Measurements from ENCODE around the gene UTP14A. TPM values are rescaled to one million over a fixed set of nuclear protein-coding genes. Genes with fewer than 3 reads are reported as not detected.

Gene UTP14A
- total and polyA plus RNA-seq, 2 donors (not counting 1 experiment from before 2014, with no cell fraction given), result 6.0 to 21.5 TPM

- no peaks in the 10 kb centered on the region for H4K20me1 ChIP-seq (ENCODE audit: control insufficient read depth, insufficient read depth, low read length, poor library complexity, severe bottlenecking)
- H3K9me3 Mint-ChIP-seq (ENCODE audit: insufficient read depth), result no peaks in the 10 kb centered on the region
- H3K36me3 ChIP-seq (replicated peaks in 1 of 2; ENCODE audit: control extremely low read depth in 1 of 2, control insufficient read depth in 1 of 2, extremely low read depth in 1 of 2, insufficient read depth in 2 of 2, low read length in 1 of 2), result no peaks in the 10 kb centered on the region
- H3K4me1 ChIP-seq (ENCODE audit: control insufficient read depth in 2 of 2, insufficient read depth in 2 of 2, low read length in 2 of 2), result peaks cover 13 to 31% of the 10 kb centered on the region in 2 donors
- H3K27ac ChIP-seq (ENCODE audit: low read length in 2 of 2), result no peak overlapping the region
- peak overlapping the region; percentile 21 for H3K27ac Mint-ChIP-seq
- ChIA-PET POLR2A (no interaction called here), CTCF (no interaction called here)
- H3K4me1 Mint-ChIP-seq, result peaks cover 35% of the 10 kb centered on the region
- DNase-seq (no peak), ATAC-seq (ENCODE audit: low read depth) (no peak)
- peak overlapping the region; percentile 78 for H3K4me3 Mint-ChIP-seq
- H3K4me3 ChIP-seq (ENCODE audit: control extremely low read depth in 1 of 5, extremely low read depth in 1 of 5, insufficient read depth in 1 of 5, low read depth in 2 of 5, low read length in 4 of 5), result no peak overlapping the region
- no peak overlapping the region for H3K9ac ChIP-seq (ENCODE audit: low read length)
- TF ChIP-seq CTCF (IDR thresholded peaks at IDR 0.05) (no peak), EZH2 (IDR thresholded peaks at IDR 0.05; ENCODE audit: borderline replicate concordance, insufficient read depth, low read depth, low read length, poor library complexity, severe bottlenecking) (no peak)
- H2AFZ ChIP-seq (ENCODE audit: insufficient read depth, low read depth, low read length, poor library complexity, severe bottlenecking), result no peak overlapping the region
- H3K27me3 Mint-ChIP-seq, result no peaks in the 10 kb centered on the region
- intact Hi-C loops (cut with micrococcal nuclease), result no loop called here
- H3K27me3 ChIP-seq (replicated peaks in 1 of 4; ENCODE audit: control extremely low read depth in 1 of 4, control insufficient read depth in 3 of 4, insufficient read depth in 4 of 4, low read length in 3 of 4), result no peaks in the 10 kb centered on the region
- no CpG with 5 or more reads among the region's 13 CpGs for WGBS (ENCODE audit: insufficient coverage)
- H3K9me3 ChIP-seq (ENCODE audit: control extremely low read depth in 1 of 3, control insufficient read depth in 2 of 3, insufficient read depth in 1 of 3, low read length in 2 of 3), result no peaks in the 10 kb centered on the region
- no peak overlapping the region for H3K4me2 ChIP-seq (replicated peaks; ENCODE audit: low read depth, low read length, poor library complexity, severe bottlenecking)
- no peaks in the 10 kb centered on the region for H3K79me2 ChIP-seq (ENCODE audit: control insufficient read depth, insufficient read depth, low read length)
Measured at GRCh38 chrX:129958814-129959492, 53.0 kb downstream of the UTP14A start.

GRCh38 chrX:129959493-129959832, 53.5 kb downstream of the UTP14A start:
- Histone ChIP-seq H3K9ac (ENCODE audit: low read length) (no peak overlapping the region), H3K27ac (ENCODE audit: low read length in 2 of 2) (no peak overlapping the region), H3K27me3 (replicated peaks in 1 of 4; ENCODE audit: control extremely low read depth in 1 of 4, control insufficient read depth in 3 of 4, insufficient read depth in 4 of 4, low read length in 3 of 4) (no peaks in the 10 kb centered on the region), H3K9me3 (ENCODE audit: control extremely low read depth in 1 of 3, control insufficient read depth in 2 of 3, insufficient read depth in 1 of 3, low read length in 2 of 3) (no peaks in the 10 kb centered on the region), H3K79me2 (ENCODE audit: control insufficient read depth, insufficient read depth, low read length) (no peaks in the 10 kb centered on the region), H2AFZ (ENCODE audit: insufficient read depth, low read depth, low read length, poor library complexity, severe bottlenecking) (no peak overlapping the region), H4K20me1 (ENCODE audit: control insufficient read depth, insufficient read depth, low read length, poor library complexity, severe bottlenecking) (no peaks in the 10 kb centered on the region), H3K4me2 (replicated peaks; ENCODE audit: low read depth, low read length, poor library complexity, severe bottlenecking) (no peak overlapping the region), H3K4me1 (ENCODE audit: control insufficient read depth in 2 of 2, insufficient read depth in 2 of 2, low read length in 2 of 2) (peaks cover 13 to 31% of the 10 kb centered on the region in 2 donors), H3K4me3 (ENCODE audit: control extremely low read depth in 1 of 5, extremely low read depth in 1 of 5, insufficient read depth in 1 of 5, low read depth in 2 of 5, low read length in 4 of 5) (no peak overlapping the region), H3K36me3 (replicated peaks in 1 of 2; ENCODE audit: control extremely low read depth in 1 of 2, control insufficient read depth in 1 of 2, extremely low read depth in 1 of 2, insufficient read depth in 2 of 2, low read length in 1 of 2) (no peaks in the 10 kb centered on the region)
- WGBS (ENCODE audit: insufficient coverage), result 96% methylated on average over 8 of the region's 19 CpGs
- Mint-ChIP-seq H3K4me3 (no peak overlapping the region), H3K27ac (no peak overlapping the region), H3K27me3 (no peaks in the 10 kb centered on the region), H3K4me1 (peaks cover 35% of the 10 kb centered on the region), H3K9me3 (ENCODE audit: insufficient read depth) (no peaks in the 10 kb centered on the region)
- ChIA-PET CTCF (interaction anchor here (0.7 to 1.1 kb wide), 2 partner anchors 62 to 101 kb away, joined by 3 read pairs; no protein-coding TSS in a partner anchor), POLR2A (no interaction called here)
- intact Hi-C loops (cut with micrococcal nuclease), result no loop called here
- DNase-seq (no peak), ATAC-seq (ENCODE audit: low read depth) (no peak)
- no peak for TF ChIP-seq CTCF (IDR thresholded peaks at IDR 0.05)
- TF ChIP-seq EZH2 (IDR thresholded peaks at IDR 0.05; ENCODE audit: borderline replicate concordance, insufficient read depth, low read depth, low read length, poor library complexity, severe bottlenecking), result no peak

Data from B cell (primary cell).